ENCODE measurements around the gene ANKMY1.

The ANKMY1 gene, protein sequence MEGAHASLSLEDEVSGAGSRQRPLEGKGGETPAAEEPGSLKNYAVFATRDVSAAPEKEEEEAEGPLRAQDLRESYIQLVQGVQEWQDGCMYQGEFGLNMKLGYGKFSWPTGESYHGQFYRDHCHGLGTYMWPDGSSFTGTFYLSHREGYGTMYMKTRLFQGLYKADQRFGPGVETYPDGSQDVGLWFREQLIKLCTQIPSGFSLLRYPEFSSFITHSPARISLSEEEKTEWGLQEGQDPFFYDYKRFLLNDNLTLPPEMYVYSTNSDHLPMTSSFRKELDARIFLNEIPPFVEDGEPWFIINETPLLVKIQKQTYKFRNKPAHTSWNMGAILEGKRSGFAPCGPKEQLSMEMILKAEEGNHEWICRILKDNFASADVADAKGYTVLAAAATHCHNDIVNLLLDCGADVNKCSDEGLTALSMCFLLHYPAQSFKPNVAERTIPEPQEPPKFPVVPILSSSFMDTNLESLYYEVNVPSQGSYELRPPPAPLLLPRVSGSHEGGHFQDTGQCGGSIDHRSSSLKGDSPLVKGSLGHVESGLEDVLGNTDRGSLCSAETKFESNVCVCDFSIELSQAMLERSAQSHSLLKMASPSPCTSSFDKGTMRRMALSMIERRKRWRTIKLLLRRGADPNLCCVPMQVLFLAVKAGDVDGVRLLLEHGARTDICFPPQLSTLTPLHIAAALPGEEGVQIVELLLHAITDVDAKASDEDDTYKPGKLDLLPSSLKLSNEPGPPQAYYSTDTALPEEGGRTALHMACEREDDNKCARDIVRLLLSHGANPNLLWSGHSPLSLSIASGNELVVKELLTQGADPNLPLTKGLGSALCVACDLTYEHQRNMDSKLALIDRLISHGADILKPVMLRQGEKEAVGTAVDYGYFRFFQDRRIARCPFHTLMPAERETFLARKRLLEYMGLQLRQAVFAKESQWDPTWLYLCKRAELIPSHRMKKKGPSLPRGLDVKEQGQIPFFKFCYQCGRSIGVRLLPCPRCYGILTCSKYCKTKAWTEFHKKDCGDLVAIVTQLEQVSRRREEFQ

DNA sequence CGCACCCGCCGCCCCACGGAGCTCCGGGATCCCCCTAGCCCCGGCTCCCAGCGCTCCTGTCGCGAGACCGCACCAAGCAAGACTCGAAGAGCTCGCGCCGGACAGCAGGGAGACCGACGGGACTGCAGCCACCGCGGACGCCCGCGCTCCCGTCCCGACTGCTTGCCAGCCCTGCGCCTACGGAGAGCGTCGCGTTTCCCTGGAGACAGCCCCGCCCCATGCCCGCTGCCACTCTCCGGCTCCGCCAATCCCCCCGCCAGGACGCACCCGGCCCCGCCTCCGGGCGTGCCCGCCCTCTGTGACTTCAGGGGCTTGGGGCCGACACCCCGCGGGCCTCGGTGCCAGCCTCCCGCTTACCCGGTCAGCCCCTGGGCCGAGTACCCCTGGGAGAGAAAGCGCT lies at the start of gene ANKMY1:
TSS of gene ANKMY1 (minus strand) at position 181 of the 400 bp plus-strand sequence. CDS start 653 bp downstream, outside the sequence.
- DNase-seq, result peak; percentile 63 to 72

DNA sequence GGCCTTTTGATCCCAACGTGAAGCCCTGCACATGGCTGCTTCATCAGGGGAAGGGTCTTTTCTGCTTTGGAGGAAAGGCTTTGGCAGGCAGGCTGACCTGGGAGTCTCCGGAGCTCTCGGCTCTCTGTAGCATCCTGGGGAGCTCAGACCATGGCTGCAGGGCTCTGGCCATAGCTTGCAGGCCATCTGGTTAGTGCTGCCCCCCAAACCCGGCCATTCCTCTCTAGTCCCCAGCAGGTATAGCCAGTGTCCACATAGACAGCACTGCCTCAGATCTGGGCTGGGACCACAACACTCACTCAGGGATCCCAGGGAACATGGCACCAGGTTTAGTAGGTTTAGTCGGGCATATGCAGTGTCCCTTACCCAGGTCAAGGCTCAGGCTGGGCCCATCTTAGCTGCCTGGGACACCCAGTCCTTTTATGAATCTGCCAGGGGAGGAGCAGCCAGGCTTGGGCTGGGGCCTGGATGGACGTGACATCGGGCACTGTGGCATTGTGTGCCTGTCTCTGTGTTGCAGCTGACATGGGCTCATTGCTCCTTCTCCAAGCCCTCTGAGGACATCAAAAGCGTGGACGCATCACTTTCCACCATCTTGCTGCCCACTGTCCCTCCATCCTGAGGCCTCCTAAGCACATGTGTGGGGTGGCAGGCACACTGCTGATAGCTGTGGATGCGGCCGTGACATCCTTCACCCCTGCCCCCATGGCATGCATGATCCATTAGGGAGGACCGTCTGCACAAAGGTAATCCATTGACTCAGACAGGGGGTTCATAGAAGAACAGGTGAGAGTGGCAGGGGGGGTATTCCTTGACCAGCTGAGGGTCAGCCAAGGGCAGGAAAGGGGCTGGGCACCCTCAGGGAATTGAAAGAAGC lies 48.3 kb upstream of the ANKMY1 start:
- no peak for DNase-seq

DNA sequence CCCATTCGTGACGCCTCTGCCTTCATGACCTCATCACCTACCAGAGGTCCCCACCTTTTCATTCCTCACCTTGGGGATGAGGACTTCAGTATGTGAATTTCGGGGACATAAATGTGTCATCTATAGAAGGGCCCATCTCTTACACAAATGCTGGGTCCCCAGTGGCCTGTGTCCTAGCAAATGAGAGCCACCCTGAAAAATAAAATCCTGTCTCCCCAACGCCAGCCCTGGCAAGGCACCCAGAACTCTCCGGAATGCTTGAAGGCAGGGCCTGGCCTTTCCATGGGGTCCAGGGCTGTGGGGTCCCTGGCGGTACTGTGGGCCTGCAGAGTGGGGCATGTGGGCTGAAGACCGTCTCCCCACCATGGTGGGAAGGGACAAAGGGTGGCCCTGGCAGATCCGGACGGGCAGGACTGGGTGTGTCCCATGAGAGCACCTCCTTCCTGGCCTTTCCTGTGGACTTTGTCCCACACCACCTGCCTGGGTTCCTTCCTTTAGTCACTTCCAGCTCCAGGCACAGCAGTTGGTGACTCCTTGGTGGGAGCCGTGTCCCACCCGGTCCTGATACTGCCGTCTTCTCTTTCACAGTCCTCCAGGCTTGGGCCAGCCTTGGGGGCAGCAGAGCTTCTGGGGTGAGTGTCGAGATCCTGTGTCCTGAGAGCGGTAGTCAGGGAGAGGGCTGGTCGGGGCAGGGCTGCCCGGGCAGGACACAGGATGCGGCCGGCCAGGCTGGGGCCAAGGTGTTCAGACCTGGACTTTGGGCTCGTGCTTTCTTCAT lies 47.3 kb upstream of the ANKMY1 start:
- DNase-seq, result no peak

DNA sequence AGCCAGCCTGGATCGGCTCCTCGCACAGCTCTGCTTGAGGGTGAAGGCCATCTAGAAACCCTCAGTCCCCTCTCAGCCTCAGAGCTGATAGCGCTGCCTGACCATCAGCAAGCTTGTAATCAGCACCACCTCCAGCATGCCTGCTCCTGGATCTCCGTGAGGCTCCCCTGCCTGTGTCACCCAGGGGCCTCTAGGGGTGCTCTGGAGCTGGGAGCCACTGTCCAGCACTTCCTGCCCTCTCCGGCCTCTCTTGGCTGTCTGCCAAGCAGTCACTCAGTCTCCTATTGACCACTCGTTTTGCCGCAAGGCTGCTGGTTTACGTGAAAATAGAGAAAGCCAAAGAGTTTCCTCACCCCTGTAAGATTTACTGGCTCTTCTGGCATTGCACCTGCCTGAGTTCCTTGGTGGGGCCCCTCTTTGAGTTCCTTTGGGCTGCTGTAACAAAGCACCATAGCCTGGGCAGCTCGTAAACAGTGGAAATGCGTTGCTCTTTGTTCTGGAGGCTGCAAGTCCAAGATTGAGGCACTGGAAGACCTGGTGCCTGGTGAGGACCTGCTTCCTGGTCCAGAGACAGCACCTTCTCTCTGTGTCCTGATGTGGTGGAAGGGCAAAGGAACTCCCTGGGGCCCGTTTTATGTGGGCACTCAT lies 46.6 kb upstream of the ANKMY1 start:
- peak in 1 of 2 donors; percentile 42 for DNase-seq

DNA sequence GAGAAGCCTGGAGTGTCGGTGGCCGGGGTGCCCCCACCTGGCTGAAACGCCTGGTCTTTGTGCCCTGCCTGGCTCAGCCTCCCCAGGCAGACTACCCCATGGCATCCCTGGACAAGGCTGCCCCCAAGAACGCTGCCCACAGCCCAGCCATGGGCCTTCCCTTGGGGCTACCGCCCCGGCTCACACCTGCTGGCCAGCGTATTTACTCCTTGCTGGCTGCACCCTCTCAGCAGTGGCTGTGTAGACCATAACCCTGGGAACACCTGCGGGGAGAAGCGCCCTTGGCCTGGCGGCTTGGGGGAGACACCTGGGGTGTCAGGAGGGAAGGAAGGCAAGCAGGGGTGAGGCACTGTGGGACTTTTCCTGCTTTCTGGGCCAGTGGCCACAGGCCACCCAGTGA lies 46.1 kb upstream of the ANKMY1 start:
- no peak for DNase-seq

DNA sequence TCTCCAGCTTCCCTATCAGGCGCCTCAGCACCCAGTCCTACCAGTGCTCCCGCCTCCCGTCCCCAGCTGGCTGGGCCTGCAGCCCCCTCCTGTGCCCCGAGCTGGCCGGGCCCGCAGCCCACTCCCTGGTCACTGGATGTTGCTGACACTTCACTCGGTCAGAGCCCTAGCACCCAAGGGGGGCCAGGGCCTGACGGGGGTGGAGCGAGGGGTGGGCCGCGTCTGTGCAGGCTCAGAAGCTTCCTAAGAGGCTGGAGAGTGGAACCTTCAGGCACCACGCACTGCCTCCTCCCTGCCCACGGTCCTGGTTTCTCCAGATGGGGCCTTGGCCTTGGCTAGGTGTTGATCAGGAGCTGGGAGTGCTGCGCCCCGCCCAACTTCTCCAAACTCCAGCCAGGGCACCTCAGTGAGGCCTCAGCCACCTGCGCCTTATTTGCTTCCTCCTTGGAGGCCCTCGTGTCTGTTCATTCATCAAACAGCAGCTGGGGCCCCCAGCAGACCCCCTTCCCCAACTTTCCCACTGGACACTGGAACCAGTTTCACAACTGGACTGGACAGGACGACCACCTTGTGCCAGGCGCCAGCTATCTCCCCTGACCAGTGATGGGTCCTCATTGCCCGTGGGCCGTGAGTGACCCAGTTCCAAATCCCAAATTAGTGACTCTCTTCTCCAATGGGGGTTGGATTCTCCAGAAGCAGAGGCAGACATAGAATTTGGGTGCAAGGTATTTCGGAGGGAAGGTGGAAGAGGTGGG lies 45.5 kb upstream of the ANKMY1 start:
- DNase-seq, result no peak

DNA sequence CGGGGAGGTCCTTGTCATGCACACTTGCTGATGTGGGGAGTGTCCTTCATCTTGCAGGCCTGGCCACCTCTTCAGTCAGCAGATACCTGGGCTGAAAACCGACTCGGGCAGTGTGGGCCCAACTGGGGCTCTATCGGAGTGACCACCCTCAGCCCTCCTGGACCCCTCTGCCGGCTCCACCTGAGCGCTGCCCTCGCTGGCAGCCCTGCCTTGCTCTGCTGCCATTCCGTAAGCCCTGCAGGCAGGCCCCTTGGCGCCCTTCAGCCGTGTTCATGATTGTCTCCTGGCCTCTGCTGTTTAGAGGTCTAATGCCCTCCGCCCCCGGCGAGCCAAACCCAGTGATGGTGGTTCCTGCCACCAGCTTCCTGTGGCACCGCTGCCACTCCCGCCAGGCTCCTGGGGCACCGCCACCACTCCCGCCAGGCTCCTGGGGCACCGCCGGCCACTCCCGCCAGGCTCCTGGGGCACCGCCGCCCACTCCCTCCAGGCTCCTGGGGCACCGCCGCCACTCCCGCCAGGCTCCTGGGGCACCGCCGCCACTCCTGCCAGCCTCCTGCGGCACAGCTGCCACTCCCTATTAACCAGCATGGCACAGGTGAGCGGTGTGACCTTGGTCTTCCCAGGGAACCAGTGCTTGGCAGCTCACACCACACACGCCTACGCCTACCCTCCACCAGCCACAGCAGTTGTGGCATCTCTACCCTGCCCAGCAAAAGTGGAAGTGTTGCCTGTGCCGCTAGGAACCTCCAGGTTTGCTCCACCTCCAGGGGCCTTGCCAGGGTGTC lies 44.7 kb upstream of the ANKMY1 start:
- DNase-seq, result no peak

DNA sequence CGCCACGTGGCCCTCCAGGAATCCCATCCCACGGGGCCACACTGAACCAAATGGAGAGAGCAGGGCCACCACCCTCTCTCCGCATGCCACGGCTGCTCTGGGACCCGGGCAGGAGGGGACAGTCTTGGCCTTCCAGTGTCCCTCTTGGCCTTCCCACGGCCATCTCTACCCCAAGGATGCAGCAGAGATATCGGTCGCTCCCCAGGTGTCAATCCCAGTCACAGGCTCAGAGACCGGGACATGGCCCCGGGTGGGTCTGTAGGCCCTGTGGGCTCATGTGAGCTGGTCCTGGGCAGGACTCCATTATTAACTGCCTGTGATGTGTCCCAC lies 44.0 kb upstream of the ANKMY1 start:
- no peak for DNase-seq

DNA sequence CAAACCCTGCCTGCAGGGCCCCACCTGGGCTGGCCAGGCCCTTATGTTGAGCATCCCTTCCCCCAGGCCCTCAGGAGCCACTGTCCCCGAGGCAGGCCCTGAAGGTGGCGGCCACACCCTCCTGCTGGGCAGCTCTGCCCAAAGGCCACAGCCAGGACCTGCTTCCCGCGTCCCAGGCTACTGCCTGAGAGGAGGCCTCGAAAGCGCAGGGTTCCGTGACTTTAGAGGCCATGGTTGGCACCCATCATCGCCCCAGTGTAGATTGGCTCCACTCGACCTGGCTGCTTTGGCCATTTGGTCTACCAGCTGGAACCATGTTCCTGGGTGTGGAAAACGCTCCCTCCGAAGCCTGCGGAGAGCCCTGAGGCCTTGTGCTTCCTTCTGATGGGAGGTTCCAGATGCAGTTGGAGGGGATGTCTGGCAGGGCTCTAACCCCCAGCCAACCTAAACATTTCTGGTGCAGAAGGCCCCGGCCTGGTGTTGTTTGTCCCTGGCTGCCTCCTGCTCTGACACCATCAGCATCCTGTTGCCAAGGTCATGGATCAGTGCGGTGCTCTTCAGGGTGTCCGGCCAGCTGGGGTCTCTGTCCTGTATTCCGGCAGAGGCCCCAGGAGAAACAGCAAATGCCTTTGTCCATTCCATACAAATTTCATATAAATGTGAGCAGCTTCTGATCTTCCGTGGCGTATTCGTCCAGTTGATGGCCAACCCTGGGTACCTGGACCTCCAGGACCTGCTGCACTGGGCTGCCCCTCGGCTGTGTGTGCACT lies 43.5 kb upstream of the ANKMY1 start:
- no peak for DNase-seq

DNA sequence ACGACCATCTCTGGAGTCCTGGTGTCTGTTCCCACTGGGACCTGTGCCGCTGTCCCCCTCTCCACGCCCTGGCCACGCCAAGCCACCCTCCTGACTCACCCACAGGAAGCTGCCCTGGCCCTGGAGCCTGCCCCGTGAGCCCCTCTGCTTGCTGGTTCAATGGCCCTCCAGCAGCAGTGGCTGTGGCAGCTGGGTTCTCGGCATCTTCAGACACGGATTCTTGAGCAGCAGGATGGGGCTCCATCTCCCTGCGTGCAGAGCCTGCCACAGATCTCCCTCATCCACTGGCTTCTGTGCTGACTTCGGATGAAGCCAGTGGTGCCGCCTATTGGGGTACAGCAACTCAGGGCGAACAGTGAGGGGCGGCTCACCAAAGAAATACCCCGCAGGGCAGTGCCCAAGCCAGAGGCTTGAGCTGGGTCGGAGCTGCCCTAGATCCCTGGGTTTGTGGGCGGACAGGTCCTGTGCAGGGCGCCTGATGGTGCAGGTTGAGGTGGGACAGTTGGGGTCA lies 42.7 kb upstream of the ANKMY1 start:
- no peak for DNase-seq

DNA sequence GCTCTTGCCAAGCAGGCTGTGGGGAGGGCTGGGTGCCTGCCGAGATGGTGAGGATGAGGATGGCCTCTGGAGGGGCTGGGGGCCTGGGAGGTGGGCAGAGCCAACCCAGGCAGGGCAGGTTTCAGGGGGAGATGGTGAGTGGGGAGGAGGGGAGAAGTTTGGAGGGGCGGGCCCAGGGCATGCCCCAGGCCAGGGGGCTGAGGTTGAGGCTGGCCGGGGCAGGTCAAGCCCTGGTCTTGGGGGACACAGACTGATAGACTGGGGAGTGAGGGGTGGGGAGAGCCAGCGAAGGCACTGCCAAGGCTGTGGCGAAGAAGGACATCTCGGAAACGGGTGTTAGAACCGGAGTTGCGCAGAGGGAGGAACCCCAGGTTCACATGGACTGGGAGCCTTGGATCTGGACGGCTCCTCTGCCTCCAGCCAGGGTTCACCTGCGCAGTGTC lies 41.4 kb upstream of the ANKMY1 start:
- no peak for DNase-seq

DNA sequence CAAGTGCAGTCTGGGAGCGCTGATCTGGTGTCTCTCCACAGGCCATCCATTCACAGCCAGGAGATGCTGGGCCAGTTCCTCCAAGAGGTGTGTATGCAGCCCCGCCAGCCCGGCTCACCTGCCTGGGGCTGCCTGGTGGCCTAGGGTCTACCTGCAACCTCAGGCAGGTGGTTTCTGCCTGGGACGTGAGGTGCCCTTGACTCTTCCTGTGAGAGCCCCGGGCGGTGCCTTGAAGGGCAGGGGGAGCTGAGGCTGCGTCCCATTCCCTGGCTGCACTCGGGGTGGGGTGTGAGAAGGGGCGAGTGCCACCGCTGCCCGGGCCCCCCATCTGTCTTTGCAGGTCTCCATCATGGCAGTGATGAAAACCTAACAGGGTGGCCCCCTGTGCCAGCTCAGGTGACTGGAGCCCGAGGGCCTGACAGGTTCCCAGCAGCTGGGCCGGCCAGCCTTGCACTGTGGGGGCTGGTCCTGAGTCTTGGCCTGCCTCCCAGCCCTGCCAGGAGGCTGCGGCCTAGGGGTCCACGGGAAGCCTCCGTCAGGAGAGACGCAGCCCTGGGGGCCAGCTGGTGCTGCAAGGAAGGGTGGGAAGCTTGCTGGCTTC lies 40.6 kb upstream of the ANKMY1 start:
- no peak for DNase-seq

DNA sequence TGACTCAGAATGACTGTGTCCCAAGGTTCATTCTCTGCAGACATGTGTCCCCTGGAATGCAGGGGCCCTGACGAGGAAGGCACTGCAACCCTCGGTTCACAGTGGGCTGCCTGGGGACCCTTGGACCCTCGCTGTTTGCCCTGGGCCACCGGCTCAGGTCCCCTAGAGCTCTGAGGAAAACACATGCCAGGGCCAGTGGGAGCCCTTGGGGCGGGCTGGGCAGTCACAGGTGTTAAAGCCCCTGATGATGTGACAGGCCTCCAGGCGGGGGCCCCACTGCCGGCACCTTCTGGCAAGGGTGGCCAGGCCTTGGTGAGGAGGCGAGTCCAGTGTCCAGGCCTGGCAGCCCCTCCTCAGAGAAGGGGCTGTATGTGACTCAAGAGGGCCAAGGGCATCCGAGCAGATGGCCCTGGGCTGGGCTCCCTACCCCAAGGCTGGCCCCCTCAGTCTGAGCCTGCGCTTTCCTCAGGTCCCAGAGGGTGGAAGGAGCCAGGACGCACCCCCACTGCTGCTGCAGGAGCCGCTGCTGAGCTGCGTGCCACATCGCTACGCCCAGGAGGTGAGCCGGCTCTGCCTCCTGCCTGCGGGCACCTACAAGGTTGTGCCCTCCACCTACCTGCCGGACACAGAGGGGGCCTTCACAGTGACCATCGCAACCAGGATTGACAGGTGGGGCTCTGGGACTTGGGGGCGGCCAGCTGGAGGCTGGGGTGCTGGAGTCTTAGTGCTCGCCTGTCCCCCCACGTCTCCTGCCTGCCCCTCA lies 39.8 kb upstream of the ANKMY1 start:
- DNase-seq, result no peak

DNA sequence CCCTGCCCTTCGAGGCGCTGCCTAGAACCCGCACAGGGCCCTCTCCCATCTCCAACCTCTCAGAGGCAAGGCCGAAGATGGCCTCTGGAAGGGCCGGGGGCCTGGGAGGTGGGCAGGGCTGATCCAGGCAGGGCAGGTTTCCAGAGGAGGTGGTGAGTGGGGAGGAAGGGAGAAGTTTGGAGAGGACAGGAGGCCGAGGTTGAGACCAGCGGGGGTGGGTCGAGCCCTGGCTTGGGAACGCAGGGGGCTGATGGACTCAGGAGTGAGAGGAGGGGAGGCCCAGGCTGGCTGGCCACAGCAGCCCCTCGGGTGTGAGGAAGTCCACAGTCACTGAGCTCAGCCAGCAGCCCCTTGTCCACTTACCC lies 39.2 kb upstream of the ANKMY1 start:
- no peak for DNase-seq

DNA sequence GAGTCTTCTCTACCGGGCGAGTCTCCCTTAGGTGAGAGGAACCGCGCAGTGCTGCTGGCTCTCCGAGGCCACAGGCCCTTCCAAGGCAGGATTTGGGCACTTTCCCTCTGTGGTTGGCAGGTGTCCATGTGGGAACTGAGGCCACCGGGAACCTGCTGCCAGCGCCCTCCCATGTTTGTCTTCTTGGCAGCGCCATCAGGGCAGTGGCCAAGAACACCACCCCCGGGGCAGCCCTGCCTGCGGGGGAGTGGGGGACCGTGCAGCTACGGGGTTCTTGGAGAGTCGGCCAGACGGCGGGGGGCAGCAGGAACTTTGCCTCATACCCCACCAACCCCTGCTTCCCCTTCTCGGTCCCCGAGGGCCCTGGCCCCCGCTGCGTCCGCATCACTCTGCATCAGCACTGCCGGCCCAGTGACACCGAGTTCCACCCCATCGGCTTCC lies 38.7 kb upstream of the ANKMY1 start:
- no peak for DNase-seq

DNA sequence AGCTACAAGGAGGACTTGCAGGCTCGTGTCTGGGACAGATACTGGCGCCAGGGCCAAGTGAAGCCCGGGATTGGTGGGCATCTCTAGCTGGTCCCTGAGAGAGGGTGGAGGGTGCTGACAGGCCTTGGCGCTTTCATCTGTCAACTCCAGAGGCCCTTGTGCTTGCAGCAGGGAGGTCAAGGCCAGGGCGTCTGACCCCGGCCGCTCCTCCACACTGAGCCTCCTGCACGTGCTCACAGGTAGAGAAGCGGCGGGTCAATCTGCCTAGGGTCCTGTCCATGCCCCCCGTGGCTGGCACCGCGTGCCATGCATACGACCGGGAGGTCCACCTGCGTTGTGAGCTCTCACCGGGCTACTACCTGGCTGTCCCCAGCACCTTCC lies 38.3 kb upstream of the ANKMY1 start:
- DNase-seq, result no peak

DNA sequence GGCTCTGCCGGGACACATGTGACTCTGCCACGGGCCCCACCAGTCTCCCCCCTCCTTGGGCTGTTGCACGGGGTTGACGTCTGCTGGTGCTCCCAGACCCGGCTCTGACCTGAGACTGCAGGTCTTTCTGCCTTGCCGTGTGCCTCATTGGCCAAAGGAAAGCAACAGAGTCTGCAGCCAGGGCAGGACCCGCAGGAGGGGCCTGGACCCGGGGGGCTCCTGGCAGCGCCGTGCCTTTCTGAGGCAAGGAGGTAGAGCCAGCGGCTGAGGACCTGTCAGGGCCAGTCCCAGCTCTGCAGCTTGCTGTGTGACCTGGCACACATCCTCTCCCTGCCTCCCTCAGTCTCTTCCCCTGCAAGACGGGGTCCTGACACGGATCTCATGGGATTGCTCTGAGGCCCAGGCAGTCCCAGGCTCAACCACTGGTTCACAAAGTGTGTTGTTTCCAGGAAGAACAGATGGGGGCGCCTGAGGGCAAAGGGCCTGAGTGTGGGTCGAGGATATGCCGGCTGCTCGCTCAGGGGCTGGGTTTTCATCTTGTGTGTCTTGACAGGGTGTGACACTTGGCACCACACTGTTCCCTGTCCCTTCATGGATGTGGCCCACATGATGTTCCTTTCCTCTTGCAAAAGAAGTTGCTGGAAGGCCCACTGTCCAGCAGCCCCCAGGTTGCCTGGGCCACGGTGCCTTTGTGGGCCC lies 37.7 kb upstream of the ANKMY1 start:
- DNase-seq, result peak; percentile 40 to 50
